Thyroid gland (tissue), 4 donors: ENCODE measurements around the gene DEFB128. TPM values are rescaled to one million over a fixed set of nuclear protein-coding genes. Genes with fewer than 3 reads are reported as not detected.

Experiments used
- DNase-seq, 2 donors: peaks; one replicate each; pipeline ENCODE4 v3.0.0-alpha.2; 2019
- H3K27ac ChIP-seq, 3 donors: fragments of 200-600 bp; sonication (generic); 1 replicate in 2 of 3; 2 replicates in 1 of 3; pipeline ENCODE4 v1.5.1; 2016 to 2019; ENCODE audit warnings: mild to moderate bottlenecking in 1 of 3, moderate library complexity in 1 of 3
- H3K27me3 ChIP-seq: fragments of 200-600 bp; sonication (generic); one replicate; pipeline ENCODE4 v1.5.1; 2019
- H3K36me3 ChIP-seq, 2 donors: fragments of 200-600 bp; sonication (generic); one replicate each; pipeline ENCODE4 v1.5.1; 2016 to 2019
- H3K4me1 ChIP-seq, 2 donors: fragments of 200-600 bp; sonication (generic); one replicate each; pipeline ENCODE4 v1.5.1; 2017 to 2019
- H3K4me3 ChIP-seq, 3 donors: fragments of 200-600 bp; sonication (generic); replicated peaks in 1 of 3; 1 replicate in 2 of 3; 2 replicates in 1 of 3; pipeline ENCODE4 v1.5.1; 2016; ENCODE audit warnings: mild to moderate bottlenecking in 1 of 3
- H3K9me3 ChIP-seq: fragments of 200-600 bp; sonication (generic); one replicate; pipeline ENCODE4 v1.5.1; 2017
- POLR2A ChIP-seq, 2 donors: fragments of 450-650 bp; IDR thresholded peaks; one replicate each; pipeline ENCODE4 v1.6.1; 2017; ENCODE audit warnings: antibody characterized with exemption in 2 of 2, mild to moderate bottlenecking in 2 of 2, moderate library complexity in 1 of 2
- whole genome bisulfite sequencing, 2 donors: methylation state at CpG; one replicate each; pipeline ENCODE4 v1.1.5; 2017; 5-methylcytosine and 5-hydroxymethylcytosine counted together
- intact Hi-C: fragments of 100-400 bp; cut with DNase I; formaldehyde crosslinking; loops from one replicate; pipeline ENCODE4 v1.15.1; 2023
- total RNA-seq, 4 donors: library from RNA; depleted of rRNA; stranded (reverse); fragments of >200 nt; gene quantifications; one replicate each; pipeline ENCODE4 v1.2.3, GENCODE V29; 2016
- TF ChIP-seq, protein P1 (sequence below), 6 experiments: fragments of 200-600 bp in 3 of 6; fragments of 450-650 bp in 3 of 6; sonication (generic) in 3 of 6; IDR thresholded peaks; one replicate each; pipeline ENCODE4 v1.5.1; 2016 to 2019; ENCODE audit warnings: antibody characterized with exemption in 6 of 6, mild to moderate bottlenecking in 2 of 6, inconsistent platforms in 1 of 6, moderate library complexity in 1 of 6

The DEFB128 gene
- total RNA-seq, result not detected

DNA sequence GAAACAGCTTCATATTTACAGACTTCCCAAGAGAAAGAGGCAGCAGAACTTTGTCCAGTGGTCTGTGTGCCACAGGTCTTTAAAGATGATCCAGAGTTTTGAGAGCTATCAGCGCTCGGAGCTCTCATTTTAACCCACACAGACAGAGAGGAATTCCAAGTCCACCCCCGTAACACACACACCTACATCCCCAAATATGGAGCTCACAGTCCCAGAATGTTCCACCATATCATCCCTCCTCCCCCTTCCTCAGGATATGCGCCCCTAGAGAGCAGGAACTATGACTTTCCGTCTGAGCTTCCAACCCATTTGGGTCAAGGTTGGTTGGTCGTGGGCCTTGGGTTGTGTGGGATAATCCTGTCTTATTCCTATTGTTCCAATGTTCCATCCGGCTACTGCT lies at the start of gene DEFB128:
TSS of gene DEFB128 (minus strand) at position 101 of the 400 bp plus-strand sequence. CDS start at position 13, 88 bp downstream.
- H3K27me3 ChIP-seq, result no peaks in the 10 kb centered on the region
- H3K9me3 ChIP-seq, result no peaks in the 10 kb centered on the region
- WGBS, 2 donors, result 61 to 65% methylated on average over 7 of the region's 7 CpGs
- DNase-seq, result no peak
- H3K4me3 ChIP-seq, result no peak within 1 kb of the TSS
- no peak within 1 kb of the TSS for H3K27ac ChIP-seq
- intact Hi-C loops, result no loop called here
- no peaks in the 10 kb centered on the region for H3K36me3 ChIP-seq
- no peaks in the 10 kb centered on the region for H3K4me1 ChIP-seq
- TF ChIP-seq, protein P1, sequence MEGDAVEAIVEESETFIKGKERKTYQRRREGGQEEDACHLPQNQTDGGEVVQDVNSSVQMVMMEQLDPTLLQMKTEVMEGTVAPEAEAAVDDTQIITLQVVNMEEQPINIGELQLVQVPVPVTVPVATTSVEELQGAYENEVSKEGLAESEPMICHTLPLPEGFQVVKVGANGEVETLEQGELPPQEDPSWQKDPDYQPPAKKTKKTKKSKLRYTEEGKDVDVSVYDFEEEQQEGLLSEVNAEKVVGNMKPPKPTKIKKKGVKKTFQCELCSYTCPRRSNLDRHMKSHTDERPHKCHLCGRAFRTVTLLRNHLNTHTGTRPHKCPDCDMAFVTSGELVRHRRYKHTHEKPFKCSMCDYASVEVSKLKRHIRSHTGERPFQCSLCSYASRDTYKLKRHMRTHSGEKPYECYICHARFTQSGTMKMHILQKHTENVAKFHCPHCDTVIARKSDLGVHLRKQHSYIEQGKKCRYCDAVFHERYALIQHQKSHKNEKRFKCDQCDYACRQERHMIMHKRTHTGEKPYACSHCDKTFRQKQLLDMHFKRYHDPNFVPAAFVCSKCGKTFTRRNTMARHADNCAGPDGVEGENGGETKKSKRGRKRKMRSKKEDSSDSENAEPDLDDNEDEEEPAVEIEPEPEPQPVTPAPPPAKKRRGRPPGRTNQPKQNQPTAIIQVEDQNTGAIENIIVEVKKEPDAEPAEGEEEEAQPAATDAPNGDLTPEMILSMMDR (IDR thresholded peaks at IDR 0.05), result no peak

GRCh38 chr20:237929-238328 lies 48.4 kb upstream of the DEFB128 start:
- Histone ChIP-seq H3K4me1 (peaks cover 0 to 7% of the 10 kb centered on the region in 2 donors), H3K27ac (no peak overlapping the region), H3K36me3 (no peaks in the 10 kb centered on the region), H3K27me3 (no peaks in the 10 kb centered on the region), H3K4me3 (no peak overlapping the region), H3K9me3 (no peaks in the 10 kb centered on the region)
- TF ChIP-seq, protein P1 (IDR thresholded peaks at IDR 0.05), result no peak
- TF ChIP-seq POLR2A (IDR thresholded peaks at IDR 0.05), result no peak
- 80 to 86% methylated on average over 3 of the region's 3 CpGs for WGBS, 2 donors
- intact Hi-C loops, result no loop called here
- no peak for DNase-seq

- no peaks in the 10 kb centered on the region for H3K9me3 ChIP-seq
- no peaks in the 10 kb centered on the region for H3K27me3 ChIP-seq
- 65 to 71% methylated on average over 4 of the region's 4 CpGs for WGBS, 2 donors
- H3K36me3 ChIP-seq, result no peaks in the 10 kb centered on the region
- no peak for DNase-seq
- no peak overlapping the region for H3K4me3 ChIP-seq
- no peak for TF ChIP-seq POLR2A (IDR thresholded peaks at IDR 0.05)
- TF ChIP-seq, protein P1 (IDR thresholded peaks at IDR 0.05), result no peak
- intact Hi-C loops, result no loop called here
- peaks cover 0 to 7% of the 10 kb centered on the region in 2 donors for H3K4me1 ChIP-seq
- H3K27ac ChIP-seq, result no peak overlapping the region
Observed at GRCh38 chr20:237489-237888, 48.0 kb upstream of the DEFB128 start.

DNA sequence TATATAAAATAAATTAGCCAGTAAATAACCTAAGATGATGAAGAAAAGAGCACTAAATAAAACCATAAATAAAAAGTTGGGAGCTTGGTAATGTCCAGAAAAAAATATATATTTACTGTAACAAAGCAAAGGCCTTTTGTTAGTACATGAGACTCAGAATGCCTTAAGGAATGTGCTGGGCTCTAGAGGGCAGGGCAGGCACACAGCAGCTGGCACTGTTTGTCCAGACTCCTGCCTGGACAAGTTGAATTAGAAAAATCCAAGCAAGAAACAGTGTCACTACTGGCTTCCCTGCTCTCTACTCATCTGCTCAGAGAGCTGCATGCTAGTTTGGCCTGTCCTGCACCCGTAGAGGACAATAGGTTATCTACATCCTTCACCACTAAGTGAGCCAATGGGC lies 46.4 kb upstream of the DEFB128 start:
- H3K4me3 ChIP-seq, result no peak overlapping the region
- intact Hi-C loops, result no loop called here
- H3K4me1 ChIP-seq, result no peaks in the 10 kb centered on the region
- 64 to 79% methylated on average over 1 of the region's 1 CpG for WGBS, 2 donors
- DNase-seq, result peak; percentile 39 to 54
- no peaks in the 10 kb centered on the region for H3K27me3 ChIP-seq
- TF ChIP-seq, protein P1 (IDR thresholded peaks at IDR 0.05), result peak in 3 of 6 experiments; percentile 13 to 46 (median 40)
- no peak for TF ChIP-seq POLR2A (IDR thresholded peaks at IDR 0.05)
- H3K36me3 ChIP-seq, result no peaks in the 10 kb centered on the region
- H3K27ac ChIP-seq, result no peak overlapping the region
- no peaks in the 10 kb centered on the region for H3K9me3 ChIP-seq

DNA sequence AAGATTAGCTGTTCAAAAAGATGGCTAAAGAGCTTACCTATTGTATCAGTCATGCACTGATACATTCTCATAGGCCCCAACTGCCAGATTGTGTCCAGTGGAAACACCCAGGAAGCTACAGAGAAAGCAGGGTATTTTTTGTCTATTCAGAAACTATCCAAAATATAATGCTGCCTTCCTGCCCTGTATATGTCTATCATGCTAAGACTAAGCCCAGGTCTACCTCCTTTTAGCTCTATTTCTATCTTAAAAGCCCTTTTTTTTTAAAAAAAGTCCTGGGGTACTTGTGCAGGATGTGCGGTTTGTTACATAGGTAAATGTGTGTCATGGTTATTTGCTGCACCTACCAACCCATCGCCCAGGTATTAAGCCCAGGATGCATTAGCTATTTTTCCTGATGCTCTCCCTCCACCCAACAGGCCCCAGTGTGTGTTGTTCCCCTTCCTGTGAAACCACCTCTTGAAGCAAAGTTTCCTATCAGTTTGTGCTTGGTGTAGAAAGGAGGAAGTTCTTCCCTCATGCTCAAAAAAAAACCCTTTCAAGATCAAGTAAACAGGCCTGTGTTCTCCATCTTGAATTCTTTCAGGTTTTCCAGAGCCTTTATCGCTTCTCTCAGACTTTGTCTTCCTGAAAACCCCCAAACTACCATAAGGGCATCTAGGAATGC lies 38.1 kb upstream of the DEFB128 start:
- H3K36me3 ChIP-seq, result no peaks in the 10 kb centered on the region
- H3K9me3 ChIP-seq, result no peaks in the 10 kb centered on the region
- intact Hi-C loops, result no loop called here
- H3K27ac ChIP-seq, result no peak overlapping the region
- no peak overlapping the region for H3K4me3 ChIP-seq
- H3K4me1 ChIP-seq, result no peaks in the 10 kb centered on the region
- no peak for DNase-seq
- 76 to 88% methylated on average over 3 of the region's 3 CpGs for WGBS, 2 donors
- no peak for TF ChIP-seq POLR2A (IDR thresholded peaks at IDR 0.05)
- TF ChIP-seq, protein P1 (IDR thresholded peaks at IDR 0.05), result no peak
- H3K27me3 ChIP-seq, result no peaks in the 10 kb centered on the region
